Tibial nerve (tissue), 3 donors: ENCODE measurements around the gene COL27A1.

Source experiments
- POLR2A ChIP-seq, 2 donors: fragments of 450-650 bp; IDR thresholded peaks; one replicate each; pipeline ENCODE4 v1.6.1; 2017; ENCODE audit warnings: antibody characterized with exemption in 2 of 2, mild to moderate bottlenecking in 2 of 2, moderate library complexity in 2 of 2
- TF ChIP-seq, protein P1 (sequence below), 5 experiments: fragments of 200-600 bp in 3 of 5; fragments of 450-650 bp in 2 of 5; sonication (generic) in 3 of 5; IDR thresholded peaks; one replicate each; pipeline ENCODE4 v1.5.1; 2016 to 2019; ENCODE audit warnings: antibody characterized with exemption in 5 of 5, mild to moderate bottlenecking in 3 of 5, moderate library complexity in 2 of 5

- TF ChIP-seq POLR2A (IDR thresholded peaks at IDR 0.05) = no peak
- TF ChIP-seq, protein P1, sequence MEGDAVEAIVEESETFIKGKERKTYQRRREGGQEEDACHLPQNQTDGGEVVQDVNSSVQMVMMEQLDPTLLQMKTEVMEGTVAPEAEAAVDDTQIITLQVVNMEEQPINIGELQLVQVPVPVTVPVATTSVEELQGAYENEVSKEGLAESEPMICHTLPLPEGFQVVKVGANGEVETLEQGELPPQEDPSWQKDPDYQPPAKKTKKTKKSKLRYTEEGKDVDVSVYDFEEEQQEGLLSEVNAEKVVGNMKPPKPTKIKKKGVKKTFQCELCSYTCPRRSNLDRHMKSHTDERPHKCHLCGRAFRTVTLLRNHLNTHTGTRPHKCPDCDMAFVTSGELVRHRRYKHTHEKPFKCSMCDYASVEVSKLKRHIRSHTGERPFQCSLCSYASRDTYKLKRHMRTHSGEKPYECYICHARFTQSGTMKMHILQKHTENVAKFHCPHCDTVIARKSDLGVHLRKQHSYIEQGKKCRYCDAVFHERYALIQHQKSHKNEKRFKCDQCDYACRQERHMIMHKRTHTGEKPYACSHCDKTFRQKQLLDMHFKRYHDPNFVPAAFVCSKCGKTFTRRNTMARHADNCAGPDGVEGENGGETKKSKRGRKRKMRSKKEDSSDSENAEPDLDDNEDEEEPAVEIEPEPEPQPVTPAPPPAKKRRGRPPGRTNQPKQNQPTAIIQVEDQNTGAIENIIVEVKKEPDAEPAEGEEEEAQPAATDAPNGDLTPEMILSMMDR (IDR thresholded peaks at IDR 0.05) = no peak
These were observed 12.3 kb downstream of the COL27A1 start for GRCh38 chr9:114167591-114168091.
